Measurements from ENCODE around the gene HHATL.

The HHATL gene

DNA sequence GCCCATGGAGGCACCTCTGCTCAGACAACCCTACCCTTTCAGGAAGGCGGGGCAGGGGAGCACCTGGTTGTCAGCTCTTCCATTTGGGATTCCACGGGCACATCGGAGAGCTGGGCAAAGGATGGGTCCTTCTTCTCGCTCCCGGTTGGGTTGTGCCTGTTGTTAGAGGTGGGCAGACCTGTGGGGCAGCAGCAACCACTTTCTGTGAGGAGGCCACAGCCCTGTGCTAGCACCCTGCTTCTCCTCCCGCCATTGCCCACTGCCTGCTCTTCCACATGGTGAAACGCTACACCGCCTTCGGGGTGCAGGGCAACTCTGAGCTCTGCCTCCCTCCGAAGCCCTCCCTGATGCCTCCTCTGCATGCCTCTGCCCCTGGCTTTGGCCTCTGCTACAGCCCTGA lies 7.0 kb upstream of the HHATL start:
- Histone ChIP-seq H3K4me3 (ENCODE audit: low read depth, low read length) (no peak overlapping the region), H3K27ac (ENCODE audit: extremely low read depth, low read depth, low read length) (no peak overlapping the region), H3K9me3 (ENCODE audit: control insufficient read depth, insufficient read depth, low read depth, low read length) (no peaks in the 10 kb centered on the region), H3K36me3 (ENCODE audit: control insufficient read depth in 2 of 2, insufficient read depth in 1 of 2, low read length in 2 of 2) (no peaks in the 10 kb centered on the region), H3K4me1 (ENCODE audit: control insufficient read depth, insufficient read depth, low read length) (no peaks in the 10 kb centered on the region)
- ChIA-PET POLR2A (interaction anchor here (1.1 kb wide), 1 partner anchor 55 kb away, joined by 3 read pairs; no protein-coding TSS in a partner anchor), CTCF (no interaction called here)
- TF ChIP-seq ZNF768 (tag by site-specific recombination; IDR thresholded peaks at IDR 0.05) (no peak), ZNF416 (tag by site-specific recombination; IDR thresholded peaks at IDR 0.05) (no peak), ZNF776 (tag by site-specific recombination; IDR thresholded peaks at IDR 0.05; ENCODE audit: borderline replicate concordance) (no peak), ZNF391 (tag by site-specific recombination; IDR thresholded peaks at IDR 0.05; ENCODE audit: borderline replicate concordance, low read depth) (no peak), ZNF398 (tag by site-specific recombination; IDR thresholded peaks at IDR 0.05) (no peak), ZFP41 (tag by site-specific recombination; IDR thresholded peaks at IDR 0.05; ENCODE audit: borderline replicate concordance) (no peak), ZNF350 (tag by site-specific recombination; IDR thresholded peaks at IDR 0.05) (no peak), ZNF621 (tag by site-specific recombination; IDR thresholded peaks at IDR 0.05) (no peak), ZNF639 (tag by site-specific recombination; IDR thresholded peaks at IDR 0.05) (no peak), ZBTB6 (tag by site-specific recombination; IDR thresholded peaks at IDR 0.05) (no peak), GFI1B (tag by site-specific recombination; IDR thresholded peaks at IDR 0.05) (no peak), ZSCAN4 (tag by site-specific recombination; IDR thresholded peaks at IDR 0.05) (no peak)
- TF ChIP-seq, protein P1, sequence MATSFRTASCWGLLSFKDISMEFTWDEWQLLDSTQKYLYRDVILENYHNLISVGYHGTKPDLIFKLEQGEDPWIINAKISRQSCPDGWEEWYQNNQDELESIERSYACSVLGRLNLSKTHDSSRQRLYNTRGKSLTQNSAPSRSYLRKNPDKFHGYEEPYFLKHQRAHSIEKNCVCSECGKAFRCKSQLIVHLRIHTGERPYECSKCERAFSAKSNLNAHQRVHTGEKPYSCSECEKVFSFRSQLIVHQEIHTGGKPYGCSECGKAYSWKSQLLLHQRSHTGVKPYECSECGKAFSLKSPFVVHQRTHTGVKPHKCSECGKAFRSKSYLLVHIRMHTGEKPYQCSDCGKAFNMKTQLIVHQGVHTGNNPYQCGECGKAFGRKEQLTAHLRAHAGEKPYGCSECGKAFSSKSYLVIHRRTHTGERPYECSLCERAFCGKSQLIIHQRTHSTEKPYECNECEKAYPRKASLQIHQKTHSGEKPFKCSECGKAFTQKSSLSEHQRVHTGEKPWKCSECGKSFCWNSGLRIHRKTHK (tag by site-specific recombination; IDR thresholded peaks at IDR 0.05): no peak

GRCh38 chr3:42708611-42709151 lies 6.1 kb upstream of the HHATL start:
- no peak overlapping the region for H3K4me3 ChIP-seq (ENCODE audit: low read depth, low read length)
- no peaks in the 10 kb centered on the region for H3K36me3 ChIP-seq (ENCODE audit: control insufficient read depth in 2 of 2, insufficient read depth in 1 of 2, low read length in 2 of 2)
- ChIA-PET CTCF (no interaction called here), POLR2A (no interaction called here)
- no peak overlapping the region for H3K27ac ChIP-seq (ENCODE audit: extremely low read depth, low read depth, low read length)
- H3K9me3 ChIP-seq (ENCODE audit: control insufficient read depth, insufficient read depth, low read depth, low read length): no peaks in the 10 kb centered on the region
- no peaks in the 10 kb centered on the region for H3K4me1 ChIP-seq (ENCODE audit: control insufficient read depth, insufficient read depth, low read length)
- TF ChIP-seq GLIS2 (tag by site-specific recombination; IDR thresholded peaks at IDR 0.05) (no peak), ZNF473 (tag by site-specific recombination; IDR thresholded peaks at IDR 0.05) (no peak), ZIC2 (tag by site-specific recombination; IDR thresholded peaks at IDR 0.05) (peak; percentile 22; the same call in 1 of the 2 replicates), ZNF600 (tag by site-specific recombination; IDR thresholded peaks at IDR 0.05) (no peak), KLF9 (tag by site-specific recombination; IDR thresholded peaks at IDR 0.05; ENCODE audit: low read depth) (no peak), ZNF121 (tag by site-specific recombination; IDR thresholded peaks at IDR 0.05) (no peak), ZNF426 (tag by site-specific recombination; IDR thresholded peaks at IDR 0.05) (no peak), ZNF626 (tag by site-specific recombination; IDR thresholded peaks at IDR 0.05) (no peak), ZNF341 (tag by site-specific recombination; IDR thresholded peaks at IDR 0.05; ENCODE audit: low read depth) (no peak)
